ENCODE data around the gene IGF1R.

DNA sequence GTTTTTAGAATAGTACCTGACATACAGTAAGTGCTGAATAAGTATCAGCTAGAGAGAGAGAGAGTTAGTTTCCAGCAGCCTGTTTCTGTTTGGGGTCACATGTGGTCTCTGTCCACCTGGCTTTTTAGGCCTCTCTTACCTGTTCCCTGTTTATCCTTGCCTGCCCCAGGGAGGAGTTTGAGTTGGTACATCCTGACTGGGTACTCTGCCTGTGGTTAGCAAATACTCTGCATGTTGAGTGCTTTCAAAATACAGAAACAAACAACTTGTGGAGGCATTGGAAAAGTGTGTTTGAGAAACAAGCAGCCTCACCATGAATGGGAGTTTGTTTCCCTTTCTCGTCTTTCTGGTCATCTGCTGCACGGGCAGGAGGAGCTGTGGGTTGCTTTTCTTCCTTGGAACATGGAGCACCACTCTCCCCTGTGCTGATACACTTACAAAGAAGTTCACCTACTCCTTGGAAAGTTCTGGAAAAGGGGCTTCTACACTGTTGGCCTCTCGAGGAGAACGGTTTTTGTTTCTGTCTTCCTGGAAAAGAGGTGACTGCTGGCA is 193.2 kb downstream of the IGF1R start:
- TF ChIP-seq, protein P1, sequence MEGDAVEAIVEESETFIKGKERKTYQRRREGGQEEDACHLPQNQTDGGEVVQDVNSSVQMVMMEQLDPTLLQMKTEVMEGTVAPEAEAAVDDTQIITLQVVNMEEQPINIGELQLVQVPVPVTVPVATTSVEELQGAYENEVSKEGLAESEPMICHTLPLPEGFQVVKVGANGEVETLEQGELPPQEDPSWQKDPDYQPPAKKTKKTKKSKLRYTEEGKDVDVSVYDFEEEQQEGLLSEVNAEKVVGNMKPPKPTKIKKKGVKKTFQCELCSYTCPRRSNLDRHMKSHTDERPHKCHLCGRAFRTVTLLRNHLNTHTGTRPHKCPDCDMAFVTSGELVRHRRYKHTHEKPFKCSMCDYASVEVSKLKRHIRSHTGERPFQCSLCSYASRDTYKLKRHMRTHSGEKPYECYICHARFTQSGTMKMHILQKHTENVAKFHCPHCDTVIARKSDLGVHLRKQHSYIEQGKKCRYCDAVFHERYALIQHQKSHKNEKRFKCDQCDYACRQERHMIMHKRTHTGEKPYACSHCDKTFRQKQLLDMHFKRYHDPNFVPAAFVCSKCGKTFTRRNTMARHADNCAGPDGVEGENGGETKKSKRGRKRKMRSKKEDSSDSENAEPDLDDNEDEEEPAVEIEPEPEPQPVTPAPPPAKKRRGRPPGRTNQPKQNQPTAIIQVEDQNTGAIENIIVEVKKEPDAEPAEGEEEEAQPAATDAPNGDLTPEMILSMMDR (IDR thresholded peaks at IDR 0.05): no peak
- no peak for TF ChIP-seq POLR2A (IDR thresholded peaks at IDR 0.05)
